IMR-90 (cell line): Measurements from ENCODE around the gene PCDHGA7. TPM values are rescaled to one million over a fixed set of nuclear protein-coding genes. Genes with fewer than 3 reads are reported as not detected.
A peak's percentile ranks its signal among the peaks of the same experiment; 100 is the strongest.

Source experiments
- ATAC-seq: fragments of 200-7000 bp; cut with Tn5 transposase; 2 replicates; pipeline ENCODE4 v1.9.1; 2020; ENCODE audit warnings: low read depth, mild to moderate bottlenecking, moderate library complexity
- BruUV-seq: library from RNA; stranded (reverse); fragments of 400-500 nt; replicated peaks from 2 replicates; lab custom pipeline; 2021; lab: Mats Ljungman, UMichigan
- CTCF ChIA-PET: fragments of 300-600 bp; formaldehyde crosslinking; extraction: SDS; loops from one replicate; lab custom pipeline; 2021; ENCODE audit warnings: antibody characterized with exemption; lab: Yijun Ruan, JAX
- POLR2A ChIA-PET: fragments of 300-600 bp; sonication (Branson Sonifier 250); formaldehyde crosslinking; loops from one replicate; lab custom pipeline; 2022; ENCODE audit warnings: antibody characterized with exemption; ENCODE audit not compliant: unreplicated experiment; lab: Charles Lee
- DNase-seq: peaks from one replicate; pipeline ENCODE4 v3.0.0; 2013
- H2AFZ ChIP-seq: replicated peaks from 2 replicates; pipeline ENCODE3; 2013; ENCODE audit warnings: low read length, mild to moderate bottlenecking; ENCODE audit not compliant: poor library complexity
- H2AK5ac ChIP-seq: 2 replicates; pipeline ENCODE4 v1.6.1; 2013; ENCODE audit warnings: low read depth, low read length, inconsistent platforms
- H2AK9ac ChIP-seq: replicated peaks from 2 replicates; pipeline ENCODE3; 2013; ENCODE audit warnings: mild to moderate bottlenecking, low read depth, low read length, moderate library complexity; ENCODE audit not compliant: poor library complexity
- H2BK120ac ChIP-seq: 2 replicates; pipeline ENCODE4 v1.6.1; 2013; ENCODE audit warnings: low read depth, low read length, inconsistent platforms
- H2BK15ac ChIP-seq: 3 replicates; pipeline ENCODE4 v1.6.1; 2013; ENCODE audit warnings: low read depth, low read length, inconsistent platforms
- H2BK20ac ChIP-seq: 2 replicates; pipeline ENCODE4 v1.6.1; 2013; ENCODE audit warnings: low read depth, mild to moderate bottlenecking, inconsistent platforms, low read length, moderate library complexity
- H2BK5ac ChIP-seq: 2 replicates; pipeline ENCODE4 v1.6.1; 2013; ENCODE audit warnings: mild to moderate bottlenecking, low read depth, low read length, inconsistent platforms; ENCODE audit not compliant: poor library complexity, severe bottlenecking
- H3K14ac ChIP-seq: replicated peaks from 2 replicates; pipeline ENCODE4 v1.6.1; 2013; ENCODE audit warnings: low read depth, low read length, inconsistent platforms
- H3K18ac ChIP-seq: 2 replicates; pipeline ENCODE4 v1.6.1; 2013; ENCODE audit warnings: low read depth, low read length, control low read depth
- H3K23ac ChIP-seq: 2 replicates; pipeline ENCODE4 v1.6.1; 2013; ENCODE audit warnings: low read depth, low read length, inconsistent platforms
- H3K27ac ChIP-seq: 2 replicates; pipeline ENCODE4 v1.5.1; 2013; ENCODE audit warnings: mild to moderate bottlenecking, control low read depth, low read length; ENCODE audit not compliant: insufficient read depth
- H3K27me3 ChIP-seq: 2 replicates; pipeline ENCODE4 v1.6.1; 2013; ENCODE audit warnings: low read length; ENCODE audit not compliant: control insufficient read depth, insufficient read depth
- H3K36me3 ChIP-seq: 2 replicates; pipeline ENCODE4 v1.6.1; 2013; ENCODE audit warnings: low read length, mixed read lengths; ENCODE audit not compliant: control insufficient read depth, insufficient read depth
- H3K4ac ChIP-seq: 2 replicates; pipeline ENCODE4 v1.6.1; 2013; ENCODE audit warnings: low read depth, low read length, inconsistent platforms
- H3K4me1 ChIP-seq: 2 replicates; pipeline ENCODE4 v1.6.1; 2013; ENCODE audit warnings: low read length, mixed read lengths; ENCODE audit not compliant: control insufficient read depth, insufficient read depth
- H3K4me2 ChIP-seq: 2 replicates; pipeline ENCODE4 v1.6.1; 2013; ENCODE audit warnings: low read depth, mild to moderate bottlenecking, control low read depth, low read length, moderate library complexity
- H3K4me3 ChIP-seq: 2 replicates; pipeline ENCODE4 v1.5.1; 2013; ENCODE audit warnings: low read depth, mild to moderate bottlenecking, control low read depth, low read length, moderate library complexity; ENCODE audit not compliant: insufficient read depth
- H3K56ac ChIP-seq: 2 replicates; pipeline ENCODE4 v1.6.1; 2013; ENCODE audit warnings: low read length, inconsistent platforms; ENCODE audit not compliant: insufficient read depth; ENCODE audit errors: extremely low read depth
- H3K79me1 ChIP-seq, 2 experiments: 2 replicates each; pipeline ENCODE4 v1.6.1; 2013; ENCODE audit warnings: low read length in 2 of 2, inconsistent platforms in 1 of 2, low read depth in 1 of 2
- H3K9ac ChIP-seq: 2 replicates; pipeline ENCODE4 v1.6.1; 2013; ENCODE audit warnings: low read depth, low read length, control low read depth
- H3K9me1 ChIP-seq: 2 replicates; pipeline ENCODE4 v1.6.1; 2013; ENCODE audit warnings: low read length, inconsistent platforms; ENCODE audit not compliant: insufficient read depth
- H3K9me3 ChIP-seq: 2 replicates; pipeline ENCODE4 v1.6.1; 2013; ENCODE audit warnings: low read length; ENCODE audit not compliant: control insufficient read depth, insufficient read depth
- H4K20me1 ChIP-seq: 2 replicates; pipeline ENCODE4 v1.6.1; 2013; ENCODE audit warnings: low read length, inconsistent platforms; ENCODE audit not compliant: insufficient read depth
- H4K5ac ChIP-seq: 2 replicates; pipeline ENCODE4 v1.6.1; 2013; ENCODE audit warnings: mild to moderate bottlenecking, low read depth, low read length, control low read depth
- H4K8ac ChIP-seq, 2 experiments: 2 replicates each; pipeline ENCODE4 v1.6.1; 2013; ENCODE audit warnings: low read depth in 2 of 2, low read length in 2 of 2, control low read depth in 1 of 2, inconsistent platforms in 1 of 2
- H4K91ac ChIP-seq: 2 replicates; pipeline ENCODE4 v1.6.1; 2013; ENCODE audit warnings: low read depth, low read length, inconsistent platforms; ENCODE audit not compliant: insufficient read depth
- BHLHE40 ChIP-seq: fragments of 150-350 bp; IDR thresholded peaks from 2 replicates; pipeline ENCODE4 v1.6.1; 2016; ENCODE audit warnings: mild to moderate bottlenecking, low read depth, low read length
- CEBPB ChIP-seq: IDR thresholded peaks from 2 replicates; pipeline ENCODE4 v1.6.1; 2012; ENCODE audit warnings: low read depth, low read length, improper control_type of control experiment
- CHD1 ChIP-seq: IDR thresholded peaks from 2 replicates; pipeline ENCODE4 v1.6.1; 2012; ENCODE audit warnings: low read depth, low read length, improper control_type of control experiment
- CTCF ChIP-seq: conservative IDR thresholded peaks from 2 replicates; pipeline ENCODE4 v1.5.1; 2012; ENCODE audit warnings: mild to moderate bottlenecking, low read depth, low read length, improper control_type of control experiment
- ELK1 ChIP-seq: fragments of 150-350 bp; IDR thresholded peaks from 2 replicates; pipeline ENCODE4 v1.6.1; 2016; ENCODE audit warnings: low read depth, mild to moderate bottlenecking, low read length, moderate library complexity, borderline replicate concordance
- FOS ChIP-seq: fragments of 150-350 bp; IDR thresholded peaks from 2 replicates; pipeline ENCODE4 v1.6.1; 2016; ENCODE audit warnings: low read depth, low read length
- MAZ ChIP-seq: IDR thresholded peaks from 2 replicates; pipeline ENCODE4 v1.6.1; 2012; ENCODE audit warnings: low read depth, mild to moderate bottlenecking, low read length, improper control_type of control experiment, moderate library complexity, borderline replicate concordance
- NFE2L2 ChIP-seq: fragments of 150-350 bp; IDR thresholded peaks from 2 replicates; pipeline ENCODE4 v1.6.1; 2016; ENCODE audit warnings: low read depth, mild to moderate bottlenecking, low read length
- POLR2A ChIP-seq: IDR thresholded peaks from 2 replicates; pipeline ENCODE4 v1.6.1; 2012; ENCODE audit warnings: mild to moderate bottlenecking, low read depth, low read length
- RAD21 ChIP-seq: IDR thresholded peaks from 2 replicates; pipeline ENCODE4 v1.6.1; 2012; ENCODE audit warnings: low read length, improper control_type of control experiment
- RCOR1 ChIP-seq: IDR thresholded peaks from 2 replicates; pipeline ENCODE4 v1.6.1; 2012; ENCODE audit warnings: mild to moderate bottlenecking, low read length, improper control_type of control experiment; ENCODE audit not compliant: insufficient replicate concordance
- SMC3 ChIP-seq: fragments of 150-350 bp; IDR thresholded peaks from 2 replicates; pipeline ENCODE4 v1.6.1; 2016; ENCODE audit warnings: low read depth, mild to moderate bottlenecking, antibody characterized with exemption, low read length, moderate library complexity
- USF2 ChIP-seq: fragments of 150-350 bp; IDR thresholded peaks from 2 replicates; pipeline ENCODE4 v1.6.1; 2017; ENCODE audit warnings: mild to moderate bottlenecking, antibody characterized with exemption, low read length, low read depth
- WGBS, 2 experiments: methylation state at CpG; one replicate each; pipeline versions ENCODE4 v1.1.5 to v1.1.7; 2013; ENCODE audit warnings: missing lambda C conversion rate in 2 of 2; ENCODE audit not compliant: insufficient read length in 1 of 2; ENCODE audit errors: extremely low coverage in 2 of 2; 5-methylcytosine and 5-hydroxymethylcytosine counted together
- dilution Hi-C: fragments of 300-500 bp; cut with HindIII; formaldehyde crosslinking; loops from one replicate; pipeline ENCODE4 v1.14.3; 2018; ENCODE audit warnings: low sequenced_read_pairs; ENCODE audit not compliant: unreplicated experiment
- in situ Hi-C: fragments of 300-500 bp; cut with MboI; formaldehyde crosslinking; loops from 3 replicates; pipeline ENCODE4 v1.14.3; 2019; ENCODE audit warnings: low sequenced_read_pairs, inconsistent platforms, mixed read lengths
- intact Hi-C: fragments of 100-400 bp; cut with micrococcal nuclease; formaldehyde crosslinking; loops from 2 replicates; pipeline ENCODE4 v1.10.0; 2022
- polyA plus RNA-seq, 3 experiments: library from polyadenylated mRNA; depleted of rRNA; stranded (reverse); fragments of >200 nt; gene quantifications; 2 replicates each; pipeline ENCODE4 v1.2.3, GENCODE V29; 2012; ENCODE audit warnings: low replicate concordance in 1 of 3
- total RNA-seq: library from RNA; depleted of rRNA; stranded (reverse); fragments of >200 nt; gene quantifications from 2 replicates; pipeline ENCODE4 v1.2.3, GENCODE V29; 2012

The PCDHGA7 gene
- total and polyA plus RNA-seq, 2 of the 4 experiments (the other 2 are of a cell fraction) = 3.2 to 3.4 TPM

- dilution Hi-C loops (no loop called here), intact Hi-C loops (no loop called here), in situ Hi-C loops (no loop called here)
- no peak overlapping the region for H2AK5ac ChIP-seq
- H4K20me1 ChIP-seq = no peaks in the 10 kb centered on the region
- H4K8ac ChIP-seq = no peak overlapping the region
- no peak overlapping the region for H2BK20ac ChIP-seq
- H2AK9ac ChIP-seq = no peak overlapping the region
- H3K56ac ChIP-seq = no peak overlapping the region
- no peak overlapping the region for H2BK15ac ChIP-seq
- no peak overlapping the region for H3K14ac ChIP-seq
- TSS peak; percentile 42 for BruUV-seq
- ATAC-seq (no peak), DNase-seq (no peak)
- H3K9ac ChIP-seq = no peak overlapping the region
- H3K27me3 ChIP-seq = no peaks in the 10 kb centered on the region
- peaks cover 18% of the 10 kb centered on the region for H3K36me3 ChIP-seq
- H3K9me3 ChIP-seq = peaks cover 49% of the 10 kb centered on the region
- ChIA-PET CTCF (no interaction called here), POLR2A (no interaction called here)
- H2AFZ ChIP-seq = no peak overlapping the region
- H3K4me1 ChIP-seq = no peaks in the 10 kb centered on the region
- peak overlapping the region; percentile 13; the same call in 1 of the 2 replicates for H3K4me2 ChIP-seq
- H4K5ac ChIP-seq = no peak overlapping the region; the same call in 1 of the 2 replicates
- H2BK120ac ChIP-seq = no peak overlapping the region
- peaks cover 7 to 15% of the 10 kb centered on the region in 2 experiments; a peak in 3 of 4 replicates for H3K79me1 ChIP-seq
- no peak overlapping the region for H3K23ac ChIP-seq
- H3K18ac ChIP-seq = no peak overlapping the region
- H3K27ac ChIP-seq = no peak overlapping the region
- no peak overlapping the region for H3K4ac ChIP-seq
- no peak overlapping the region for H2BK5ac ChIP-seq
- no peak overlapping the region for H4K91ac ChIP-seq
- TF ChIP-seq NFE2L2 = no peak
- TF ChIP-seq CHD1 = no peak
- TF ChIP-seq MAZ = no peak
- TF ChIP-seq ELK1 = no peak
- no peak for TF ChIP-seq CTCF
- TF ChIP-seq SMC3 = no peak
- TF ChIP-seq RCOR1 = no peak
- no peak for TF ChIP-seq FOS
- TF ChIP-seq POLR2A = no peak
- no peak for TF ChIP-seq CEBPB
- no peak for TF ChIP-seq BHLHE40
- TF ChIP-seq RAD21 = no peak
- TF ChIP-seq USF2 = no peak
- WGBS, 2 experiments = 42% methylated on average over 4 of the region's 15 CpGs; no CpG with 5 or more reads in 1 of the 2 experiments
- H3K9me1 ChIP-seq = no peaks in the 10 kb centered on the region
- no peak overlapping the region for H3K4me3 ChIP-seq
Observed at GRCh38 chr5:141398608-141399007, 16.1 kb downstream of the PCDHGA7 start.
